Left ventricle myocardium inferior (tissue), 1 donor: ENCODE data around the gene MAST4. TPM values are rescaled to one million over a fixed set of nuclear protein-coding genes. Genes with fewer than 3 reads are reported as not detected.

Experiments used
- DNase-seq: peaks from one replicate; pipeline ENCODE4 v3.0.0-alpha.2; 2020
- H3K27ac ChIP-seq: fragments of 200-600 bp; replicated peaks from 2 replicates; pipeline ENCODE4 v1.8.0; 2021
- H3K27me3 ChIP-seq: fragments of 200-600 bp; 2 replicates; pipeline ENCODE4 v1.8.0; 2021; ENCODE audit warnings: low read depth
- H3K36me3 ChIP-seq: fragments of 200-600 bp; 2 replicates; pipeline ENCODE4 v1.8.0; 2021
- H3K4me1 ChIP-seq: fragments of 200-600 bp; 2 replicates; pipeline ENCODE4 v1.8.0; 2021
- H3K4me3 ChIP-seq: fragments of 200-600 bp; 2 replicates; pipeline ENCODE4 v1.8.0; 2021; ENCODE audit warnings: mild to moderate bottlenecking, moderate library complexity
- H3K9me3 ChIP-seq: fragments of 200-600 bp; replicated peaks from 2 replicates; pipeline ENCODE4 v1.8.0; 2021
- intact Hi-C: fragments of 100-400 bp; cut with micrococcal nuclease; formaldehyde crosslinking; loops from one replicate; pipeline ENCODE4 v1.11.0; 2022
- total RNA-seq: library from RNA; stranded (reverse); fragmentation: NEBNext Ultra II Directional; extraction: Animal tissue kit (Norgen Biotek cat#: 25700); gene quantifications from one replicate; pipeline ENCODE4 v1.2.1, GENCODE V29; 2021
- TF ChIP-seq, protein P1 (sequence below): fragments of 200-600 bp; IDR thresholded peaks from 2 replicates; pipeline ENCODE4 v1.8.0; 2021; ENCODE audit warnings: antibody characterized with exemption, mild to moderate bottlenecking, borderline replicate concordance
- donor health status: DM: no; HTN: yes; CAD: no; lungs with severe emphysema.

MAST4 gene
- total RNA-seq, 1 donor from 2014 or later = 55.7 TPM

DNA sequence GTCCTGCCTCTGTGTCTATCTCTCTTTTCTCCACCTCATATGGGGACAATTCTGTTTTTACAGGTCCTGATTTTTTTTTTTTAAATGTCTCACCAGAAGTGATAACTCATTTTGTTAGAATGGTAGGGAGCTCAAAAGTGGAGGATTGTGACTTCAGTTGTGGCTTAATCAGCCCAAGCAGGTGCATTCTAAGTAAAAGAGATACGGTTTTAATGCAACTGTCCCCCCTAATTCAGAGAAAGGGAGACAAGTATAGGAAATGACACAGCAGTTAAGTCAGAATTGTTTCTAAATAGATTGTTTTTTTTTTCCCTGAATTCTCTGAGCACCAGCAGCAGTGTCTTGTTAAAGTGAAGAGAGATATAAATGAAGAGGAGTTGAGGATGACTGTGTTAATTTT lies 24.5 kb downstream of the MAST4 start:
- no peaks in the 10 kb centered on the region for H3K27me3 ChIP-seq
- no peak overlapping the region for H3K27ac ChIP-seq
- no peak overlapping the region for H3K4me3 ChIP-seq
- TF ChIP-seq, protein P1, sequence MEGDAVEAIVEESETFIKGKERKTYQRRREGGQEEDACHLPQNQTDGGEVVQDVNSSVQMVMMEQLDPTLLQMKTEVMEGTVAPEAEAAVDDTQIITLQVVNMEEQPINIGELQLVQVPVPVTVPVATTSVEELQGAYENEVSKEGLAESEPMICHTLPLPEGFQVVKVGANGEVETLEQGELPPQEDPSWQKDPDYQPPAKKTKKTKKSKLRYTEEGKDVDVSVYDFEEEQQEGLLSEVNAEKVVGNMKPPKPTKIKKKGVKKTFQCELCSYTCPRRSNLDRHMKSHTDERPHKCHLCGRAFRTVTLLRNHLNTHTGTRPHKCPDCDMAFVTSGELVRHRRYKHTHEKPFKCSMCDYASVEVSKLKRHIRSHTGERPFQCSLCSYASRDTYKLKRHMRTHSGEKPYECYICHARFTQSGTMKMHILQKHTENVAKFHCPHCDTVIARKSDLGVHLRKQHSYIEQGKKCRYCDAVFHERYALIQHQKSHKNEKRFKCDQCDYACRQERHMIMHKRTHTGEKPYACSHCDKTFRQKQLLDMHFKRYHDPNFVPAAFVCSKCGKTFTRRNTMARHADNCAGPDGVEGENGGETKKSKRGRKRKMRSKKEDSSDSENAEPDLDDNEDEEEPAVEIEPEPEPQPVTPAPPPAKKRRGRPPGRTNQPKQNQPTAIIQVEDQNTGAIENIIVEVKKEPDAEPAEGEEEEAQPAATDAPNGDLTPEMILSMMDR = no peak
- intact Hi-C loops = no loop called here
- H3K4me1 ChIP-seq = peaks cover 57% of the 10 kb centered on the region
- H3K9me3 ChIP-seq = no peaks in the 10 kb centered on the region
- no peak for DNase-seq
- H3K36me3 ChIP-seq = no peaks in the 10 kb centered on the region

DNA sequence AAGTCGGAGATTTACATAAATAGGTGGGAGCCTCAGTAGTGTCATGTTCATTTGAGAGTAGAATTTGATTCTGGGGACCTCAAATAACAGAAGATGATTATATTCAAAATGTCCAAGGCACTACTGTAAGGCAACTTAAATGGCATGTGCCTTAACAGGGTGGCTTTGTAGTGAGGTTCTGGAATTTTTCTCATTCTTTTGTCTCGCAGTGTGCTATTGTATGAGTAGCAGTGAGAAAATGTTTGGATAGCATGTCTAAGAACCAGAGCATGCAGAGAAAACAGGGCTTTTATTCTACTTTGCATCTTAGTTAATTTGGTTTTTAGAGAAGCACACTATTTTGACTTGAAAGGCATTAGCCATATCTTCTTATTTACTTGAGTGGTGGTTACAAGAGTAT lies 25.0 kb downstream of the MAST4 start:
- Histone ChIP-seq H3K27me3 (no peaks in the 10 kb centered on the region), H3K27ac (no peak overlapping the region), H3K9me3 (no peaks in the 10 kb centered on the region), H3K4me1 (peaks cover 53% of the 10 kb centered on the region), H3K4me3 (no peak overlapping the region), H3K36me3 (no peaks in the 10 kb centered on the region)
- no peak for DNase-seq
- intact Hi-C loops = no loop called here
- TF ChIP-seq, protein P1 = no peak

DNA sequence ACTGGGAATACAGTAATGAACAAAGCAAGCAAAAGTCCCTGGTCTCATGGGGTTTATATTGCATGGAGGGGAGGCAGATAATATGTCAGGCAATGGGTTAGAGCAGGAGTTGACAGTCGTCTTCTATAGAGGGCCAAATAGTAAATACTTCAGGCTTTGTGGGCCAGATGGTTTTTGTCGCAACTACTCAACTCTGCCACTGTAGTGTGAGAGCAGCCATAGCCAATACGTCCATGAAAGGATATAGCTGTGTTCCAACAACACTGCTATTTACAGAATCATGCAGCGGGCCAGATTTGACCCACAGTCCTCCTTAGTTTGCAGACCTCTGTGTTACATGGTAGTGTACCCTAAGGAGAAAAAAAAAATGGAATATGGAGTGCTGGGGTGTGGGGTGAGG lies 25.5 kb downstream of the MAST4 start:
- TF ChIP-seq, protein P1 = no peak
- Histone ChIP-seq H3K4me3 (no peak overlapping the region), H3K27ac (no peak overlapping the region), H3K27me3 (no peaks in the 10 kb centered on the region), H3K36me3 (no peaks in the 10 kb centered on the region), H3K9me3 (no peaks in the 10 kb centered on the region), H3K4me1 (peaks cover 47% of the 10 kb centered on the region)
- DNase-seq = no peak
- intact Hi-C loops = no loop called here

DNA sequence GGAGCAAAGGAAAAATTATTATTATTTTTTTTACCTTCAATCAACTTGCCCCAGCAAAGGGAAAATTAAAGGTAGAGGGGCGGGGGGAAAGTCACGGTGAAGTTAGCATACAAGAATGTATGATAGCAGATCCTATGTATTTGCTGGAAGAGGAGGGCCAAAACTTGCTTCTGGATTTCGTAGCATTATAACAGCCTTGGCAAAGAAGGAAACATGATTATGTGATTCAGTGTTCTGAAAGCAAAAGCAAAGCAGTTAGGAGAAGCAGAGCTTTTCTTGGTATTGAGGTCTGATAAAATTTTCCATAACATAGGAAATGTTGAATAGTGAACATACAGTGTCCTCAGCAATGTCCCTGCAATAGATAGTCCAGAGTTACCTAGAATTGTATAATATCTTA lies 32.4 kb downstream of the MAST4 start:
- Histone ChIP-seq H3K27me3 (no peaks in the 10 kb centered on the region), H3K27ac (no peak overlapping the region), H3K4me3 (no peak overlapping the region), H3K9me3 (no peaks in the 10 kb centered on the region), H3K36me3 (no peaks in the 10 kb centered on the region), H3K4me1 (peaks cover 16% of the 10 kb centered on the region)
- intact Hi-C loops = no loop called here
- TF ChIP-seq, protein P1 = no peak
- no peak for DNase-seq

DNA sequence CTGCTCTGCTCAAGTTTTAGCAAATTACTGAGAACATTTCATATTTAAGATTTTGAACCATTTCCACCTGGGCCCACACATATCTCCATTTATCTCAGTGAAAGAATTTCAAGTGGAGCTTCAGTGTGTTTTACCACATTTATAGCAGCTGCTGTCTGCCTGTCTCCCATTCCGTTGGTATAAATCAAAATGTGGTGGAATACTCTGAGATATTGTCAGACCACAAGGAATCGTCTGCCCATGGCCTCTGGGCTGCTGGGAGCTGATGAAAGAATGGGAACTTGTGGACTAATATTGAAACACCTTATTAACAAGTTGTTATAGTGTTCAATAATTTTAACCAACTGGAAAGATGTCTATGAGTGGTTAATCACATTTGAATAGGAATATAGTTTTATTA lies 33.3 kb downstream of the MAST4 start:
- H3K4me3 ChIP-seq = no peak overlapping the region
- intact Hi-C loops = no loop called here
- H3K27ac ChIP-seq = no peak overlapping the region

More for the DNA sequence above, 33.3 kb downstream of the MAST4 start:
- no peaks in the 10 kb centered on the region for H3K9me3 ChIP-seq
- H3K27me3 ChIP-seq = no peaks in the 10 kb centered on the region
- TF ChIP-seq, protein P1 = no peak
- peaks cover 16% of the 10 kb centered on the region for H3K4me1 ChIP-seq
- no peak for DNase-seq
- no peaks in the 10 kb centered on the region for H3K36me3 ChIP-seq
